ENCODE results near the gene NBAS.

The NBAS gene

GRCh38 chr2:15127301-15127700, 433.8 kb downstream of the NBAS start:
- no peak for DNase-seq (ENCODE audit: low read depth)

- no peak for DNase-seq (ENCODE audit: low read depth)
Measured at GRCh38 chr2:15126373-15126772, 434.8 kb downstream of the NBAS start.

GRCh38 chr2:15122915-15123314, 438.2 kb downstream of the NBAS start:
- DNase-seq (ENCODE audit: low read depth) = no peak

- no peak for DNase-seq (ENCODE audit: low read depth)
Measured at GRCh38 chr2:15120631-15121030, 440.5 kb downstream of the NBAS start.

GRCh38 chr2:15119722-15120175, 441.4 kb downstream of the NBAS start:
- DNase-seq (ENCODE audit: low read depth) = no peak

GRCh38 chr2:15117409-15118050, 443.6 kb downstream of the NBAS start:
- no peak for DNase-seq (ENCODE audit: low read depth)
